CD4-positive, alpha-beta T cell treated with Interleukin-17A for 1 hour (primary cell): ENCODE measurements around the gene PTPRM.

Experiments
- DNase-seq: peaks from one replicate; pipeline ENCODE4 v3.0.0-alpha.2; 2020

The PTPRM gene

GRCh38 chr18:7812431-7813063 lies 245.4 kb downstream of the PTPRM start:
- DNase-seq = no peak

- DNase-seq = no peak
Observed at GRCh38 chr18:7813131-7813530, 246.0 kb downstream of the PTPRM start.

- DNase-seq = no peak
Observed at GRCh38 chr18:7814754-7815315, 247.7 kb downstream of the PTPRM start.

- no peak for DNase-seq
Observed at GRCh38 chr18:7815787-7816186, 248.7 kb downstream of the PTPRM start.

GRCh38 chr18:7817575-7818230 lies 250.6 kb downstream of the PTPRM start:
- no peak for DNase-seq

GRCh38 chr18:7821784-7822183 lies 254.7 kb downstream of the PTPRM start:
- DNase-seq = no peak

- no peak for DNase-seq
Observed at GRCh38 chr18:7822435-7823331, 255.6 kb downstream of the PTPRM start.

GRCh38 chr18:7824970-7825369 lies 257.9 kb downstream of the PTPRM start:
- DNase-seq = no peak

- DNase-seq = no peak
Observed at GRCh38 chr18:7830468-7830867, 263.4 kb downstream of the PTPRM start.

- no peak for DNase-seq
Observed at GRCh38 chr18:7839548-7839947, 272.4 kb downstream of the PTPRM start.

GRCh38 chr18:7840411-7840810 lies 273.3 kb downstream of the PTPRM start:
- no peak for DNase-seq

- no peak for DNase-seq
Observed at GRCh38 chr18:7844017-7844416, 276.9 kb downstream of the PTPRM start.

- no peak for DNase-seq
Observed at GRCh38 chr18:7844418-7844817, 277.3 kb downstream of the PTPRM start.

- DNase-seq = no peak
Observed at GRCh38 chr18:7846335-7846734, 279.2 kb downstream of the PTPRM start.

GRCh38 chr18:7847357-7848053 lies 280.4 kb downstream of the PTPRM start:
- DNase-seq = no peak

GRCh38 chr18:7848054-7848412 lies 280.9 kb downstream of the PTPRM start:
- DNase-seq = no peak

- no peak for DNase-seq
Observed at GRCh38 chr18:7850446-7850845, 283.3 kb downstream of the PTPRM start.

- DNase-seq = no peak
Observed at GRCh38 chr18:7855028-7855427, 287.9 kb downstream of the PTPRM start.

- no peak for DNase-seq
Observed at GRCh38 chr18:7855671-7856070, 288.6 kb downstream of the PTPRM start.

- no peak for DNase-seq
Observed at GRCh38 chr18:7856116-7856515, 289.0 kb downstream of the PTPRM start.

- DNase-seq = no peak
Observed at GRCh38 chr18:7856733-7857132, 289.6 kb downstream of the PTPRM start.

- no peak for DNase-seq
Observed at GRCh38 chr18:7857562-7857961, 290.4 kb downstream of the PTPRM start.

GRCh38 chr18:7859122-7859521 lies 292.0 kb downstream of the PTPRM start:
- no peak for DNase-seq
